Adrenal gland (tissue), 5 donors: ENCODE results near the gene ATP5PB.

ENCODE experiments used
- CTCF ChIP-seq, 6 experiments: fragments of 450-650 bp in 4 of 6; fragments of 200-600 bp in 2 of 6; sonication (generic) in 1 of 6; IDR thresholded peaks; 1 replicate in 5 of 6; 2 replicates in 1 of 6; pipeline versions ENCODE4 v1.5.1 to v1.8.0; 2016 to 2021; ENCODE audit warnings: antibody characterized with exemption in 6 of 6, mild to moderate bottlenecking in 2 of 6, moderate library complexity in 1 of 6
- POLR2A ChIP-seq, 2 donors: fragments of 450-650 bp; IDR thresholded peaks; one replicate each; pipeline ENCODE4 v1.6.1; 2017; ENCODE audit warnings: antibody characterized with exemption in 2 of 2, mild to moderate bottlenecking in 2 of 2, moderate library complexity in 1 of 2
- donor health status: DM: no; HTN: no; CAD: no.

DNA sequence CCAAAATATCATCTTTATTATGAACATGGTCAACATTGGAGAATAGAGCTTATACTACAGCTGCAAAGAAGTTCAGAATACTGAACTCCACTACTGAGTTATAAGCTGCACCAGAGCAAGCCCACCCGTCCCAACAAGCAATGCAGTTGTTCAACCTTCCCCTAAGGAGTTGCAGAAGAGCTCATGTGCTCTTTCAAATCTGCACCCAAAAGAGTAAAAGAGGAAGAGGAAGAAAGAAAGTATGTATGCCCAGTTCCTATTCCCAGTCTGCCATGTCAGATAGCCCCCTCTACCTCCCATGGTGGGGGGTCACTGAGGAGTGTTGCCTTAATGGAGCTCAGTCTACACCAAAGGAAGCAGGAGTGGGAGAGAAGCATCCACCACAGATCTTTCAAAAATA, 31.4 kb downstream of the ATP5PB start:
- TF ChIP-seq CTCF (IDR thresholded peaks at IDR 0.05): no peak
- no peak for TF ChIP-seq POLR2A (IDR thresholded peaks at IDR 0.05)
